Spleen (tissue), 7 donors: ENCODE results near the gene ULBP3.

Source experiments
- POLR2A ChIP-seq, 3 donors: fragments of 450-650 bp; IDR thresholded peaks; one replicate each; pipeline ENCODE4 v1.5.1; 2017; ENCODE audit warnings: antibody characterized with exemption in 3 of 3, mild to moderate bottlenecking in 1 of 3
- POLR2AphosphoS5 ChIP-seq, 3 donors: sonication (generic); formaldehyde crosslinking; IDR thresholded peaks; one replicate each; pipeline ENCODE4 v1.5.1; 2017; ENCODE audit warnings: antibody characterized with exemption in 3 of 3
- TF ChIP-seq, protein P1 (sequence below), 11 experiments: fragments of 200-600 bp in 7 of 11; fragments of 450-650 bp in 4 of 11; sonication (generic) in 4 of 11; IDR thresholded peaks in 8 of 11; conservative IDR thresholded peaks in 3 of 11; 1 replicate in 7 of 11; 2 replicates in 4 of 11; pipeline versions ENCODE4 v1.4.0 to v1.8.0; 2016 to 2021; ENCODE audit warnings: antibody characterized with exemption in 11 of 11, inconsistent platforms in 4 of 11, mild to moderate bottlenecking in 1 of 11
- donor health status: DM: no; HTN: no; CAD: no; lungs with moderate emphysema.
- donor health status: DM: no; HTN: no; CAD: no.
- donor health status: DM: no; HTN: no; CAD: no.

DNA sequence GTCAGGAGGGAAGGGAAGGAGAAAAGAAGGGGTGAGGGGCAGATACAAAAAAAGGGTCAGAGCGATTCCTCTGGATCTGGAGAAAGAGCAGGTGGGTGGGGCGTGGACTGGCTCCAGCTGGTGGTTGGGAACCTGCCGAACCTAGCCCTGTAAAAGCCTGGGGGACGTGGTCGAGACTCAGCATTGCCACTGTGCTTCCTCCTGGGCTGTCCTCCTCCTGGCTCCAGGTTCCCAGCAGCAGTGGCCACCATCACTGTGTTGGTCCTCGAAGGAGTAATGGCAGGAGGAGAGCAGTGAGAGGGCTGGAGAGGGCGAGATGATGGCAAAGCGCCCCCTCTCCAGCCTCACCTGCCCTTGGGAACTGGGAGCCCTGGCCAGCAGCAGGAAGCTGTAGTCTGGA, 40.1 kb downstream of the ULBP3 start:
- TF ChIP-seq, protein P1, sequence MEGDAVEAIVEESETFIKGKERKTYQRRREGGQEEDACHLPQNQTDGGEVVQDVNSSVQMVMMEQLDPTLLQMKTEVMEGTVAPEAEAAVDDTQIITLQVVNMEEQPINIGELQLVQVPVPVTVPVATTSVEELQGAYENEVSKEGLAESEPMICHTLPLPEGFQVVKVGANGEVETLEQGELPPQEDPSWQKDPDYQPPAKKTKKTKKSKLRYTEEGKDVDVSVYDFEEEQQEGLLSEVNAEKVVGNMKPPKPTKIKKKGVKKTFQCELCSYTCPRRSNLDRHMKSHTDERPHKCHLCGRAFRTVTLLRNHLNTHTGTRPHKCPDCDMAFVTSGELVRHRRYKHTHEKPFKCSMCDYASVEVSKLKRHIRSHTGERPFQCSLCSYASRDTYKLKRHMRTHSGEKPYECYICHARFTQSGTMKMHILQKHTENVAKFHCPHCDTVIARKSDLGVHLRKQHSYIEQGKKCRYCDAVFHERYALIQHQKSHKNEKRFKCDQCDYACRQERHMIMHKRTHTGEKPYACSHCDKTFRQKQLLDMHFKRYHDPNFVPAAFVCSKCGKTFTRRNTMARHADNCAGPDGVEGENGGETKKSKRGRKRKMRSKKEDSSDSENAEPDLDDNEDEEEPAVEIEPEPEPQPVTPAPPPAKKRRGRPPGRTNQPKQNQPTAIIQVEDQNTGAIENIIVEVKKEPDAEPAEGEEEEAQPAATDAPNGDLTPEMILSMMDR (IDR thresholded peaks at IDR 0.05 in 8 of 11, conservative IDR thresholded peaks at IDR 0.05 in 3 of 11) = no peak
- TF ChIP-seq POLR2AphosphoS5 (IDR thresholded peaks at IDR 0.05) (no peak), POLR2A (IDR thresholded peaks at IDR 0.05) (no peak)
